HepG2 (cell line): ENCODE data around the gene HEMK1. TPM values are rescaled to one million over a fixed set of nuclear protein-coding genes. Genes with fewer than 3 reads are reported as not detected.

Experiments
- ADNP ChIP-seq: sonication (generic); formaldehyde crosslinking; IDR thresholded peaks from 2 replicates; pipeline ENCODE4 v1.4.0; 2020; ENCODE audit warnings: missing genetic modification reagents
- ASH2L ChIP-seq: fragments of 300-600, 200-600 bp; sonication (generic); IDR thresholded peaks from 2 replicates; pipeline ENCODE4 v1.7.0; 2017; ENCODE audit warnings: low read depth, mild to moderate bottlenecking, moderate library complexity, mixed read lengths, low read length; ENCODE audit not compliant: insufficient read length
- CBX5 ChIP-seq: sonication (generic); formaldehyde crosslinking; IDR thresholded peaks from 2 replicates; pipeline ENCODE4 v1.4.0; 2020; ENCODE audit warnings: missing genetic modification reagents, borderline replicate concordance
- CREBL2 ChIP-seq: sonication (generic); formaldehyde crosslinking; IDR thresholded peaks from 2 replicates; pipeline ENCODE4 v1.8.1; 2023; ENCODE audit warnings: missing genetic modification reagents, mild to moderate bottlenecking, borderline replicate concordance
- EZH2 ChIP-seq: conservative IDR thresholded peaks from 2 replicates; pipeline ENCODE4 v1.6.1; 2012; ENCODE audit warnings: mild to moderate bottlenecking, low read depth, low read length, moderate library complexity
- MXD3 ChIP-seq: IDR thresholded peaks from 2 replicates; pipeline ENCODE4 v1.6.1; 2016; ENCODE audit warnings: mild to moderate bottlenecking, missing biosample characterization, missing genetic modification reagents
- MXI1 ChIP-seq: IDR thresholded peaks from 3 replicates; pipeline ENCODE4 v1.6.1; 2012; ENCODE audit warnings: low read depth, low read length, inconsistent platforms, borderline replicate concordance
- MZF1 ChIP-seq: sonication (generic); formaldehyde crosslinking; IDR thresholded peaks from 2 replicates; pipeline ENCODE4 v1.8.1; 2023; ENCODE audit warnings: mild to moderate bottlenecking, missing genetic modification reagents, borderline replicate concordance
- NFKBIZ ChIP-seq: IDR thresholded peaks from 2 replicates; pipeline ENCODE4 v1.6.1; 2018; ENCODE audit warnings: missing genetic modification reagents, missing compliant biosample characterization
- NR2F6 ChIP-seq, 2 experiments: IDR thresholded peaks; 2 replicates each; pipeline ENCODE4 v1.6.1; 2016; ENCODE audit warnings: antibody characterized with exemption in 1 of 2, mild to moderate bottlenecking in 1 of 2
- RBFOX2 ChIP-seq: fragments of 200-400 bp; formaldehyde crosslinking; IDR thresholded peaks from 2 replicates; pipeline ENCODE4 v1.6.1; 2017; ENCODE audit warnings: low read depth, mild to moderate bottlenecking, low read length
- REL ChIP-seq: sonication (generic); formaldehyde crosslinking; conservative IDR thresholded peaks from 2 replicates; pipeline ENCODE4 v1.8.0; 2022; ENCODE audit warnings: mild to moderate bottlenecking, missing genetic modification reagents, moderate library complexity
- RNF2 ChIP-seq: fragments of 450-650 bp; conservative IDR thresholded peaks from 2 replicates; pipeline ENCODE4 v1.6.1; 2016; ENCODE audit warnings: low read depth
- SMARCC2 ChIP-seq: fragments of 450-650 bp; IDR thresholded peaks from 2 replicates; pipeline ENCODE4 v1.6.1; 2017; ENCODE audit warnings: antibody characterized with exemption, mild to moderate bottlenecking
- TEAD2 ChIP-seq: sonication (generic); formaldehyde crosslinking; IDR thresholded peaks from 2 replicates; pipeline ENCODE4 v1.9.0; 2021; ENCODE audit warnings: missing genetic modification reagents
- USF2 ChIP-seq, 2 experiments: sonication (generic) in 1 of 2; formaldehyde crosslinking in 1 of 2; IDR thresholded peaks; 2 replicates each; pipeline versions ENCODE4 v1.5.1 to v1.6.1; 2011 to 2020; ENCODE audit warnings: borderline replicate concordance in 1 of 2, low read depth in 1 of 2, low read length in 1 of 2, mild to moderate bottlenecking in 1 of 2, missing genetic modification reagents in 1 of 2, moderate library complexity in 1 of 2
- YY1 ChIP-seq: IDR thresholded peaks from 2 replicates; pipeline ENCODE4 v1.6.1; 2011; ENCODE audit warnings: low read length, low read depth, moderate library complexity, mild to moderate bottlenecking; ENCODE audit not compliant: insufficient read depth, insufficient replicate concordance
- ZBTB7B ChIP-seq: sonication (generic); formaldehyde crosslinking; IDR thresholded peaks from 2 replicates; pipeline ENCODE4 v1.4.0; 2020; ENCODE audit warnings: missing genetic modification reagents
- ZFP91 ChIP-seq: sonication (generic); formaldehyde crosslinking; IDR thresholded peaks from 2 replicates; pipeline ENCODE4 v1.9.0; 2022; ENCODE audit warnings: missing genetic modification reagents, mild to moderate bottlenecking, borderline replicate concordance
- ZFY ChIP-seq: sonication (generic); formaldehyde crosslinking; IDR thresholded peaks from 2 replicates; pipeline ENCODE4 v1.4.0; 2020; ENCODE audit warnings: missing genetic modification reagents
- ZNF343 ChIP-seq: sonication (generic); formaldehyde crosslinking; IDR thresholded peaks from 2 replicates; pipeline ENCODE4 v1.4.0; 2020; ENCODE audit warnings: mild to moderate bottlenecking, missing genetic modification reagents
- ZNF44 ChIP-seq: sonication (generic); formaldehyde crosslinking; IDR thresholded peaks from 2 replicates; pipeline ENCODE4 v1.5.1; 2020; ENCODE audit warnings: mild to moderate bottlenecking, missing genetic modification reagents
- ZNF563 ChIP-seq: sonication (generic); formaldehyde crosslinking; IDR thresholded peaks from 2 replicates; pipeline ENCODE4 v1.8.0; 2022; ENCODE audit warnings: mild to moderate bottlenecking, moderate library complexity, missing genetic modification reagents
- ZNF713 ChIP-seq: sonication (generic); formaldehyde crosslinking; IDR thresholded peaks from 2 replicates; pipeline ENCODE4 v1.4.0; 2020; ENCODE audit warnings: mild to moderate bottlenecking, missing genetic modification reagents
- polyA plus RNA-seq, 8 experiments: library from polyadenylated mRNA; depleted of rRNA in 3 of 8; stranded (reverse) in 7 of 8; unstranded in 1 of 8; fragments of >200 nt; fragmentation: Illumina TruSeq in 4 of 8; extraction: Trizol in 4 of 8; gene quantifications; 2 replicates each; pipeline versions ENCODE4 v1.2.1 to v1.2.3, GENCODE V29; 2011 to 2016; ENCODE audit warnings: low read depth in 4 of 8, missing spikeins in 1 of 8, mixed read lengths in 1 of 8; ENCODE audit not compliant: insufficient read depth in 1 of 8
- total RNA-seq, 5 experiments: library from RNA; depleted of rRNA; stranded (reverse); fragments of >200 nt; fragmentation: Illumina TruSeq; extraction: Trizol; gene quantifications; 2 replicates each; pipeline ENCODE4 v1.2.3, GENCODE V29; 2016; ENCODE audit warnings: low read depth in 1 of 5
- TF ChIP-seq, protein P1 (sequence below): sonication (generic); formaldehyde crosslinking; IDR thresholded peaks from 2 replicates; pipeline ENCODE4 v1.4.0; 2020; ENCODE audit warnings: missing genetic modification reagents

HEMK1 gene
- total and polyA plus RNA-seq, 2 of the 13 experiments (the other 11 are each of a cell fraction or from before 2014, with no cell fraction given): 9.8 to 12.6 TPM

DNA sequence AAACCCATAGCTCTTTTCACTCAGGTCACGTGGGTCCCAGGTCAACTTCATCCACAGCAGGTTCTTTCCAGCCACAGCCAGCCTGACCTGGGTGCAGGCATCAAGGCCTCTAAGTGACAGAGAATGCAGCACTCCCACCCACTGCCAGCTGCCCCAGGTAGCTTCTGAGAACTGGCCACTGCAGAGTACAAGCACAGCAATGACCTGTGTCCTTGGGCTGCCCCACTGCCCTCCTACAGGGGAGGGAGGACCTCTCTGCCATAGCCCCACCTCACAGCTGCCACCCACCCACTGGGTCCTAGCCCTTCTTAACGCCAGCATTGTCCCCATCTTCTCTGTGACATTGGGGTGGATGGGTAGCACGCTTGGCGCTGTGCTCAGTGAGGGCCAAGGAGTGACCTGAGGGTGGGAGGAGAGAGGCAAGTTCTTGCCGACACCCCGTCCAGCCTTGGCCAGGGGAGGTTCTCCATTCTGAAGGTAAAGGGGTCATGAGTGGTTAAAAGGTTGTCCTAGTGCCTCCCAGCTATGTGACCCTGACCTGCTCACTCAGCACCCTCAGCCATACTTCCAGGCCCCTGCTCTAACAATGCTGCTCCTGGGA, 29.9 kb downstream of the HEMK1 start (continued):
- TF ChIP-seq ZNF343 (CRISPR knock-in tag): no peak
- TF ChIP-seq ZBTB7B (CRISPR knock-in tag): no peak
- TF ChIP-seq CBX5 (CRISPR knock-in tag): no peak
- TF ChIP-seq ZNF563: no peak
- no peak for TF ChIP-seq USF2 (IDR thresholded peaks at IDR 0.05; ENCODE audit: low read depth, low read length)
- no peak for TF ChIP-seq USF2 (CRISPR knock-in tag; IDR thresholded peaks at IDR 0.05; ENCODE audit: borderline replicate concordance)
- TF ChIP-seq NR2F6 (IDR thresholded peaks at IDR 0.05): 0 out of 2 replicates have a peak, but pooled peaks have one; percentile 13
- TF ChIP-seq NR2F6 (CRISPR knock-in tag; IDR thresholded peaks at IDR 0.05): no peak
- no peak for TF ChIP-seq TEAD2 (CRISPR knock-in tag)
- no peak for TF ChIP-seq MZF1 (CRISPR knock-in tag)
- TF ChIP-seq, protein P1, sequence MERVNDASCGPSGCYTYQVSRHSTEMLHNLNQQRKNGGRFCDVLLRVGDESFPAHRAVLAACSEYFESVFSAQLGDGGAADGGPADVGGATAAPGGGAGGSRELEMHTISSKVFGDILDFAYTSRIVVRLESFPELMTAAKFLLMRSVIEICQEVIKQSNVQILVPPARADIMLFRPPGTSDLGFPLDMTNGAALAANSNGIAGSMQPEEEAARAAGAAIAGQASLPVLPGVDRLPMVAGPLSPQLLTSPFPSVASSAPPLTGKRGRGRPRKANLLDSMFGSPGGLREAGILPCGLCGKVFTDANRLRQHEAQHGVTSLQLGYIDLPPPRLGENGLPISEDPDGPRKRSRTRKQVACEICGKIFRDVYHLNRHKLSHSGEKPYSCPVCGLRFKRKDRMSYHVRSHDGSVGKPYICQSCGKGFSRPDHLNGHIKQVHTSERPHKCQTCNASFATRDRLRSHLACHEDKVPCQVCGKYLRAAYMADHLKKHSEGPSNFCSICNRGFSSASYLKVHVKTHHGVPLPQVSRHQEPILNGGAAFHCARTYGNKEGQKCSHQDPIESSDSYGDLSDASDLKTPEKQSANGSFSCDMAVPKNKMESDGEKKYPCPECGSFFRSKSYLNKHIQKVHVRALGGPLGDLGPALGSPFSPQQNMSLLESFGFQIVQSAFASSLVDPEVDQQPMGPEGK (CRISPR knock-in tag): 0 out of 2 replicates have a peak, but pooled peaks have one; percentile 14
- no peak for TF ChIP-seq MXD3 (CRISPR knock-in tag)
- TF ChIP-seq ZFP91 (CRISPR knock-in tag): no peak
- no peak for TF ChIP-seq EZH2
- no peak for TF ChIP-seq RBFOX2
- TF ChIP-seq RNF2: no peak
- TF ChIP-seq ZNF44 (CRISPR knock-in tag): no peak
- no peak for TF ChIP-seq YY1
- TF ChIP-seq ASH2L: no peak
- no peak for TF ChIP-seq CREBL2 (CRISPR knock-in tag)
- TF ChIP-seq ZNF713 (CRISPR knock-in tag): no peak
- peak; percentile 44; the same call in 1 of the 2 replicates for TF ChIP-seq ZFY (CRISPR knock-in tag)
- no peak for TF ChIP-seq MXI1
- TF ChIP-seq NFKBIZ (CRISPR knock-in tag): no peak
- TF ChIP-seq ADNP: no peak
- no peak for TF ChIP-seq SMARCC2
- no peak for TF ChIP-seq REL (CRISPR knock-in tag)
